GM18858 (cell line): ENCODE results near the gene PIGC.

Experiments used
- ATAC-seq: cut with Tn5 transposase; IDR thresholded peaks from one replicate; pipeline ENCODE4 v1.9.1; 2021; ENCODE audit not compliant: unreplicated experiment

Gene PIGC

DNA sequence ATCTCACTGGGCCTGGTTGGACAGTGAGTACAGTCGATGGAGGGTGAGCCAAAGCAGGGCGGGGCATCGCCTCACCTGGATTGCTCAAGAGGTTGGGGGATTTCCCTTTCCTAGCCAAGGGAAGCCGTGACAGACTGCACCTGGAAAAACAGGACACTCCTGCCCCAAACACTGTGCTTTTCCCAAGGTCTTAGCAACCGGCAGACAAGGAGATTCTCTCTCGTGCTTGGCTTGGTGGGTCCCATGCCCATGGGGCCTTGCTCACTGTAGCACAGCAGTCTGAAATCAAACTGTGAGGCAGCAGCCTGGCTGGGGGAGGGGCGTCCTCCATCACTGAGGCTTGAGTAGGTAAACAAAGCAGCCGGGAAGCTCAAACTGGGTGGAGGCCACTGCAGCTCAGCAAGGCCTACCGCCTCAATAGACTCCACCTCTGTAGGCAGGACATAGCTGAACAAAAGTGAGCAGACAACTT, 12.1 kb downstream of the PIGC start:
- ATAC-seq = no peak

DNA sequence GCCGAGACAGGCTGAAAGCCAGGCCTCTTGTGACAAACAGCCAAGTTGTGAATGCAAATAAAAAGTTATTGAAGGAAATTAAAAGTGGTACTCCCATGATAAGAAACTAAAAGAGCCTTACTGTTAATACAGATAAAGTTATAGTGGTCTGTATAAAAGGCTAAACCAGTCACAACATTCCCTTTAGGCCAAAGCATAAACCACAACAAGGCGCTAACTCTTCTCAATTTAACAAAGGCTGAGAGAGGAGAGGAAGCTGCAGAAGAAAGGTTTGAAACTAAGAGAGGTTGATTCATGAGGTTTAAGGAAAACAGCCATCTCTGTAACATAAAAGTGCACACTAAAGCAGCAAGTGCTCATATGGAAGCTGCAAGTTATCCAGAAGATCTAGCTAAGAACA, 12.7 kb downstream of the PIGC start:
- ATAC-seq = no peak

DNA sequence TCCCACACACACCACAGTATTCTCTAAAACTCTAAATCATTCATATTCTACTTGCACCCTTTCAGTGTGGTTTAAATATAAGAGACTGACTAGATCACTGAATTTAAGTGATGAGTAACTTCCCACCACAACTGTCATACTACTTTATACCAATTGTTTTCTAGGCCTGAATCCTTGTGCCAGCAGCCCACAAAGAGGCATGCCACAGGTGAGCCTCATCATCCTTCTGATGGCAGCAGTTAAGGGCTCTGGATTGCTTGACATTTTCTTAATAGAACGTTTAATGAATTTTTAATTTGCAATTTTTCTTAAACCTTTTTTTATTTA, 13.8 kb downstream of the PIGC start:
- no peak for ATAC-seq

DNA sequence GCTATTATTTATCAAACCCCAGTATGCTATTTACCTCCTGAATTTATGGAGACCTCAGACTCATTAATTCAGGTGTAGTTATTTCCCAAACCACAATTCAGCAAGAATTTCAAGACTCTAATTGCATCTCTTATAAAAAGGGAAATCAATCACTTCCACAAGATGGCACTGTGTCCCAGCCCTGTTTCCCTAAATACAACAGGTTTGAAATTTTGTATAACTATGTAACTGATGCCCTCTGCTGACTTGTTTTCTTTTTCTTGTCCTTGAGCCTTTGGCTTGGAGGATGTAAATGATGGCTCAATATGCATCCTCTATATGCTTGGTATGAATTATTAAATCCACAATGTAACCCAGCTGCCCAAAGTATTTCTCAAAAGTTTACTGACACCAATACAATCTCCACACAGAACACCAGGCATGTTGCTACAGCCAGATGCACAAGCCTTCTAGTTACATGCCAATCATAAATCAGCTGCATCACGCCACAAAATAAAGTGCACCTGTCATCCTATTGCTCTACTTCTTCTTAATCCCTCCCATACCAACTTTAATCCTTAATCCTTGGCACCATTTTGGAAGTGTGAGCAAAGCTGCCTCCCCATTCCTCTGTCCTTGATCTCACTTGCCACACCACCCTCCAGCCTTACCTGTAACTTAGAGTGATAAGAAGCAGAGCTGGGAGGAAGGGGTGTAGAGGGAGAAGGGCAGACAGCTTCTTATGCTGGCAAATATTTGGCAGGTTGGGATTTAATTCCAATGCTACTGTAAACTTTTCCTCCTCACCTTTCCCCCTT, 14.3 kb downstream of the PIGC start:
- ATAC-seq = no peak

DNA sequence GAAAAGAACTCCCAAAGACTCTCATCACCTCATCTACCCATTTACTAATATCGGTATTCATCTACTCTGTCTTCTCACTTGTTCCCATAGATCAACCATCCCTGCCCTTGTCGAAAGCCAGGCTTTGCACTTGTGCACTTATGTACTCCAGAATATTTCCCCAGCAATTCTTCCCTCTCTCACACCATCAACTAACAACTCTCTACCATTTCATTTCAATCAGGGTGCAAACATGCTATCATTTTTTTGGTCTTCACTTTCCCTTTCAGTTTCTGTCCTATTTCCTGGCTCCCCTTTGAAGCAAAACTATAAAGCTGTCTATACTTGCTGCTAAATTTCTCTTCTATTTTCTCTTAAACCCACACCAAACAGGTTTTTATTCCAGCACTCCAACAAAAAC, 16.7 kb downstream of the PIGC start:
- ATAC-seq = no peak

DNA sequence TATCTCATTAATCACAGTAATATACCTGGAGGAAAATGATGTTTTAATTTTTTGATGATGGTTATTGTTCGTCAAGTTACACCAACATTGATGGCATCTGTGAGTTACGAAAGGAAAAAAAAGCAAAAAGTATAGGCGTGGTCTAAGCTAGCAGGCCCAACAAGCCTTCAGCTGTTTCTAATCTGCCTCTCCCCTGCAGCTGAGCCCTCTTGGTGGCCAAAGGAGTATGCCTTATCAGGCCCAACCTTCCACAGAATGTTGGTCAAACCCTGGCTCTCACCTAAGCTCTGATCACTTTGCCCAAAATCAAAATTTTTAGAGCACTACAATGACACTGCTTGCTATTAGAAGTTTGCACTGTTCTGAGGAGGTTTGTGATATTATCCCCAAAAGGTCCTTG, 18.5 kb downstream of the PIGC start:
- no peak for ATAC-seq

DNA sequence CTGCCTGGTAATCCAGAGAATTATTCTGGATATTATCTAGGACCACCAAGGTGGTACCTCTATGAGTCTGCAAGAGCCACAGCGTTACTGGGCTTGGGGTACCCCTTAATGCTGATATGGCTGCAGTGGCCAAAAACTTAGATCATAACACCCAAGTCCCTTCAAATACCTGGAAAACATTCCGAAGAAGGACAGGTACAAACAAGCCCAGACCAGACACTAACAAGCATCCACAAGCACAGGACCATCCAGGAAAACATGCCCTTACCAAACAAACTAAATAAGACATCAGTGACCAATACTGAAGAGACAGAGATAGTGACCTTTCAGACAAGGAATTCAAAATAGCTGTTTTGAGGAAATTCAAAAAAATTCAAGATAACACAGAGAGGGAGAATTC, 20.5 kb downstream of the PIGC start:
- no peak for ATAC-seq

DNA sequence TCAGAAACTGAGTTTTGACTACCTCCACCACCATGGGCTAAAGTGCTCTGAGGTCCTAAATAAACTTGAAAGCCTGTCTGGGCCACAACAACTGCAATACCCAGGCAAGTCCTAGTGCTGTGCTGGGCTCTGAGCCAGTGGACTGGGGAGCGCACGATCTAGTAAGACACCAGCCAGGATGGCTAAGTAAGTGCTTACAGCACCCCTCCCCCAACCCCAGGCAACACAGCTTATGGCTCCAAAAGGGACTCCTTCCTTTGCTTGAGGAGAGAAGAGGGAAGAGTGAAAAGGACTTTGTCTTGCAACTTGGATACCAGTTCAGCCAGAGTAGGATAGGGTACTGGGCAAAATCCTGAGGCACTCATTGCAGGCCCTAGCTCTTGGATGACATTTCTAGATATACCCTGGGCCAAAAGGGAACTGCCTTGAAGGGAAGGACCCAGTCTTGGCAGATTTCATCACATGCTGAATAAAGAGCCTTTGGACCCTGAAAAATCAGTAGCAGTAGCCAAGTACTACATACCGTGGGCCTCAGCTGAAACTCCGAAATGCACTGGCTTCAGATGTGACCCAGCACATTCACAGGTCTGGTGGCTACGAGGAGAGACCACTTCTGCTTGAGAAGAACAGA, 21.8 kb downstream of the PIGC start:
- no peak for ATAC-seq

DNA sequence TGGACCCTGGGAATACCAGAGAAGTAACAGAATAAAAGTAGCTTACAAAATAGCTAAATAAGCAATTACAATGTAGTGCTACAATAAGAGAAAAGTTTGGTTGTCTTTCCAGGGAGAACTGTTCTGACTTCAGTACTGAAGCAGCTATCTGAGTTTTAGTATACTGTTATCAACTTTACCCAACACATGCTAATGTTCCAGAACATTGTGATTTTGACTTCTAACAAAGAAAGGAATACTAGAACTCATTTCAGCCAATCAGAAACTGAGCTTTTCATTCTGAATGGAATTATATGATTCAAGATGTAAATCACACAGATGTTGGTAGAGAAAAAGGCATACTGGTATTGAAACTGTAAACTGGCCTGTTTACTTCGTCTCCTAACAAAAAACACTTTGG, 23.5 kb downstream of the PIGC start, which contains the start of gene C1orf105:
Gene C1orf105 (plus strand): TSS at position 301 of the 400 bp plus-strand sequence. CDS start 201 bp downstream, outside the sequence.
- no peak for ATAC-seq

DNA sequence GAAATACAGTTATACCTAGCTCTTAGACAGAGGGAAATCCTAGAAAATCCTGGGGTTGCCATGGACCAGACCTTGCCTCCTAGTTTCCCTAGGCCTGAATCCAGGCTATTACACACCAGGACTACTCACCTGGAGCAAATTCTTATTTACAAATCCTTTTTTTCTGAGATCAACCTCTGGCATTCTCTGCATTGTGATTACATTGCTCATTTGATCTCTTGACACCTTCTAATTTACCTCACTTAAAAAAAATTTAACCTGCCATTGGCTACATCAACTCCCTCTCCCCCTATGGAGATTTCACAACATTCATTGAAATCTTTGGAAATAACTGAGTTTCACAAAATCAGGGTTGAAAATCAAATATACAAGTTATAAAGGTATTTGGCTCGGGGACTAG, 26.3 kb downstream of the PIGC start:
- no peak for ATAC-seq

DNA sequence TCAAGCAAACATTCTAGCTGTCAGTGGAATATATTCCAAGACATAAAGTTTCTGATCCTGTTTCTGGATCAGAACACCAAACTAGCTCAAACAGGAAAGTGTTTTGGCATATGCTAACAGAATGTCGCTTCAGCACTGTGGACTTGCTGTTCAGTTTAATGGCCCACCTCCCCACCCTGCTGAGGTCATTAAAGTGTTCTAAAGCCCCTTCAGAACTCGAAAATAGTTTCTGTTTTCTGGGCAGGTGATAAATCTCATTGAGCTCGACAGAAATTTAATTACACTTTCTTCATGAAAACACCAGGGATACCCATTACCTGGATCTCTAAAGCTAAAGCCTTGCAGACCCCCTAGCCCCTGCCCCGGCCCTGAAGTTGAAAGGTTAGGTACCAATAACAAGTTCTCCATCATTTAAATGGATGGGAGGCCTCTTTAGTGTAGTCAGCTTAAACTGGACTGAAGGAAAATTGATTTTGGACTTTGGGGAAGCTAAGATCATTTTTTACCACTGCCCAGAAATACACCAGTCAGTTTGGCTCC, 27.3 kb downstream of the PIGC start:
- no peak for ATAC-seq

DNA sequence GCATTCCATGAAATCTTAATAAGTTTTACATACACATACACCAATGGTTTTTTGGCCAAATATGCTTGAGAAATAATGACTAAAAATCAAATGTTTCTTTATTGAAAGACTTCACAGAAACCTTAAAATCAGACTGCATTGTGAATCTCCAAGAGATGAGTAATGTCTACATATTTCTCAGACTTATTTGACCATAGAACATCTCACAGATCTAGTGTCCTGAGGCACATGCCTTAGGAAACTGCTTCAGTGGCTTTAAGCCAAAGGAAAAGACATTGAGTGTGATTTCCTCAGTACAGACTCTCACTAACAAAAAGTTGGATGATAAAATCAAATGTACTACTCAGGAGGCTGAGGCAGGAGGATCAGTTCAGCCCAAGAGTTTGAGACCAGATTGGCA, 29.5 kb downstream of the PIGC start:
- no peak for ATAC-seq

DNA sequence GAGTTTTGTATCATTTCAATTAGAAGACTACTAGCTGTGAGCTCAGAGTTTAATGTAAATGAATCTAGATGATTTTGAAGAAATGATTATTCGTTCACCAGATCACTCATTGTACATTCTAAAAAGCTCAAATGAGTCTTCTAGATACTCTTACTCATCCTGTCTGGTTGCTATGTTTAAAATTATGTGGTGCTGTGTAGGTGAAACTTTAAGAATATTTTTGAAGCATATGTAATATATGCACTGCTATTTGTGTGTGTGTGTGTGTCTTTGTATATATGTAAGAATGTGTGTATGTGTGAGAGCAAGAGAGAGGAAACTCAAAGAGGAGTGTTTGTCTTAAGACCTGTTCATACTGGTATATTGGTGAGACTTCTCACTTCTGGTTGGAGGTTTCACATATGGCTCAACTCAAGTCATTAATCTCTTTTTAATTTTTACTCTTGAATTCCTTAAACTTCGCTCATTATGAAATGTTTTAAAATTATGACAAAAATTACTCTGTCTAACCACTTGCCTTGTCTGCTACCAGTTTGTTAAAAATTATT, 32.0 kb downstream of the PIGC start:
- no peak for ATAC-seq

DNA sequence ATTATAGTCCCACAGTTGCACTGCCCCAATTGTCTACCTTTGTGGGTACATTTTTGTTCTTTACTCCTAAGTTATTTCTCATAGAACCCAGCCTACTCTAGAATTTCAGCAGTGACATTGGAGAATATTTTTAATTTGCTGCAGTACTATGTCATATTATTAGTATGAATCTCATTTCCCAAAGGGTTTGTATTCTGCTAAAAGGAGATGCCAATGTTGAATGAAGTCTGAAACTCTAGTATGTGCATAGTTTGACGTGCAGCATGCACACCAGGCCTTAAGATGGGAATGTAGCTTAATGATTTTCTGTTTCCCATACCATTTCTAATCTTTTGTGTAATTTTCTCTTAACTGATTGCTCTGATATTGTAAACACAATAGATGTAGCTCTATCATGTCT, 33.8 kb downstream of the PIGC start:
- ATAC-seq = no peak

DNA sequence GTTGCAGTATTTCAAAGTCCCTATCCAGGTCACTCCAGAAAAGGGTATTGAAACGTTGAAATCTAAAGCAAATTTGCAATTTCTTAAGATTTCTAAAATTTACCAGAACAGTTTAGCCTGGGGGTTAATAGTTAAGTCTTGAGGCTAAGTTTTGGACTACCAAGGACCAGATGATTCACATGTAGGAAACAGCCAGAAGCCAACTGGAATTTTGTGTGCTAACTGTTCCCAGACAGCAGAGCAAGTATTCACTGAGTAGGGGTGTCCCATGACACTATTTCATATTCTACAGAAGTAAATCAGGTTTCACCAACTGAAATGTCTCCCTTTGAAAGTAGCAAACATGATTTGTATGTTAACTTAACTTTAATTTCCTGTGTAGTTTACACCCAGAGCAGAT, 34.9 kb downstream of the PIGC start:
- no peak for ATAC-seq

DNA sequence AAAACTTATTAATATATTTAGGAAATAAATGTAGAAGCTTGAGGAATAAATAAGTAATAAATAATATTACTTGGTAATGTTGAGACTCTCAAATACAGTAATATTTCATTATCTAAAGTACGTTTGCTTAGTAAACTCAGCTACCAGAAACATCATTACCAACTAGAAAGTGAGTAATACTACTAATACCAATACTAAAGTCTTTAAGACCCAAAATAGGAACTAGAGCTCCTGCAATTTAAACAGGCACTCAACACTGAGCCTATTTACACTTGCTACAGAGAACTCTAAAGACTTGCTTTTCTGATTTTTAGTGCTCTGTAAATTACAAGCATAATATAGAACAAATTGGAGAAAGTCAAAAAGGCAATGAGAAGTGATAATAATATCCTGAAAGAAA, 36.9 kb downstream of the PIGC start:
- no peak for ATAC-seq

DNA sequence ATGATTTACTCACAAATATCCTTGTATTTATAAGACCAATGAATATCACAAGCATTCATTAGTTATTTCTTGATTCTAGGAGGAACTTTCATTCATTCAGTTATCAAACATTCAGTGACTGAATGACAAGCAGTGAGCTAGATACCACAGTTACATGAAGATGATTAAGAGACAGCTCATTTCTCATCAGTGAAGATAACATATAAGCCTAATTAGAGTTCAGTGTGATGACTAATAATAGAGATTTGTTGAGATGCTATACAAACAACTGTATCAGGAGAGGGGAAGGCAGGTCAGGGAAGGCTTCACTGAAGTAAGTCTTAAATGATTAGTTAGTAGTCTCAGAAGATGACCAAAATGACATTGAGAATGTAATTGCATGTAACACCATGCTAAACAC, 38.0 kb downstream of the PIGC start:
- no peak for ATAC-seq

DNA sequence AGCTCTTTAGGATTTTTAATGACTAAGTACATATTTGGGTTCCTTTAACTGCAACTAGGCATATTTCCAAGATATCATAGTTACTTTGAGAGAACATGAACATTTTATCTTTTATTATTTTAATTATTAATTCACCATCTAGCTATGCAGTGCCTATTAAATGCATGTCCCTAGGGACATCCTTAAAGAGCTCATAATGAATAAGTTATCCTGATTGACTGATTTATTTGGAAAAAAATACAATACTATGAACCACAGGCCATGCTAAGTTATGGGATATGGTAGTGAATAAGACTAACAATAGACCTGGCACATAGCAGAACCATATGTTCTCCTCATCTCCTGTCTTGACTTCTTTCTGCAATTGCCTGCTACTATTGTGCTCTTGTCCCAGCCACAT, 39.7 kb downstream of the PIGC start:
- ATAC-seq = no peak

DNA sequence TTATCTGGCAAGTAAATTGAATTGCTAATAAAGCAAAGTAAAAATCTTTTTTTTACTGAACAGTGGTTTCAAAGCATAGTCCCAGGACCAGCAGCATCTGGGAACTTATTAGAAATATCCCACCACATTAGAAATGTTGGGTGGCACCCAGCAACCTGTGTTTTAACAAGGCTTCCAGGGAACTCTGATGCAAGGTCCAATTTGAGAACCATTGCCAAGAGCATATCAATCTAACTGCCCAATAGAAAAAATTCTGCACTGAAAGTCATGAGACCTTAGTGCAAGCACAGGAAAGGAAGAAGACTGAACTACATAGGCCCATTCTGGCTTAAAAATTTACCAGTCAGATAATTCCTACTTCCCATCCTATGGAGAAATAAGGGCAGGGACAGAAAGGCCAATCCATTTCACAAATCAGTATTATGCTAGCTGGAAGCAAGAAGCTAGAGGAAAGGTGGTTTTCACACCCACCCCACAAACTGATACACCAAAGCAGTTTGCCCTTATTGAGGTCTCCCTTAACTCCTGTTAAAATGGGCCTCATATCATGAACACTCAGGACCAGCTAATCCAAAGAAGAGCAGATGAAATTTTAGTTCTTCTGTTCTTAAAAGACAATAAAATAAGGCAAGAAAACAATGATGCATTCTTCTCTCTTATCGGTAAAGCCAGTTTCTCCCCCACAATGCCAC, 40.8 kb downstream of the PIGC start:
- no peak for ATAC-seq

DNA sequence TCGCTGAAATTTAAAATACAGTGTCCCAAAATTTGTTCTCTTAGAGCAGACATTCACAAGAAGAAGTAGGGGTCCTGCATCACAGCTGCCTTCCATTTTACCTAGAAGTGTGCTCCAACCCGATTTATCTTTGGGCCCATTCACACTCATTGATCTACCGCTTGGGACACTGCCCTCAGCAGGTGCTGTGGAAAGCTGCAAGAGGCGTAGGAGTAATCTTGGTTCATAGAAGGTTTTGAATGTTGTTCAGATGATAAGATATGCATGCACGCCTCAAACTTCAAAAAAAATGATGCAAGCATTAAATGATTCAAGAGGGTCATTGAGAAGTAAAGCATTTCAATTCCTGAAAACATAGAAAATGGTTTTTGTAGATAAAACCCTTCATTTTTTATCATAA, 42.0 kb downstream of the PIGC start:
- no peak for ATAC-seq

DNA sequence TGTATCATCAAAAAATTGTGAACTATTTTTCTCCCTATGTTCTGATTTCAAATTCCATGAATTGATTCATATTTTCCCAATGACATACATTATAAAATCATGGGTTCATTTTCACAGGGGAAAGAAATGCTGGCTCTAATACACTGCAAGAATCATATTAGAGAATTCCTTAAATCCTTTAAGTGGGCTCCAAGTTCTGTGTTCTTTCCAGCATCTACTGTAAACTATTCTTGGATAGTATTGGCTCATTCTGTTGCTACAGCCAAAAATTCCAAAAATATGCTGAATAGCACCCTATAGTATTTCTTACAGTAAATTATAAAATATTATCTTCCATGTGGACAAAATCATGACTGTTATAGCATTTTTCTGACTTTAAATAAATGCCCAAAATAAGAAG, 42.4 kb downstream of the PIGC start:
- ATAC-seq = no peak

DNA sequence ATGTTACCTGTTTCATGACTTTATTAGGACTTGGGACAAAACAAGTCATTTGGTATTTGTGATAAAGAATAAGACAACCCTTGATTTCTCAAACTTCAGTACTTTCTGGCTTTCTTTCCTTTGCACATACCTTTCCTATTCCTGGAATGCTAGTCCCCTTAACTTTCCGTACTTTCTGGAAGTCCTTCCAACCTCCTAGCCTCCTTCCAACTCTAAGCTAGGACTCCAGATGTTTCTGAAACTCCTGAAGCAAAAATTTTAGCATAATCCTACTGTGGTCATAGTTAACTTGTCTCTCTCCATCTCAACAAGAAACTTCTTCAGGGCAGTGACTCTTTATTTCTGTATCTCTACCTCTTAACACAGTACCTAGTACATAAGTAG, 43.2 kb downstream of the PIGC start:
- ATAC-seq = no peak
